ENCODE results near the gene AKT1S1. TPM values are rescaled to one million over a fixed set of nuclear protein-coding genes. Genes with fewer than 3 reads are reported as not detected.

AKT1S1 gene
- total RNA-seq, 1 experiment from 2014 or later, result 64.6 TPM

- Mint-ChIP-seq H3K9me3 (ENCODE audit: unreplicated experiment) (no peaks in the 10 kb centered on the region), H3K4me1 (ENCODE audit: low read depth, unreplicated experiment) (no peaks in the 10 kb centered on the region), H3K36me3 (ENCODE audit: insufficient read depth, unreplicated experiment) (peaks cover 96% of the 10 kb centered on the region), H3K27ac (ENCODE audit: unreplicated experiment) (peak overlapping the region; percentile 79), H3K27me3 (ENCODE audit: insufficient read depth, unreplicated experiment) (no peaks in the 10 kb centered on the region), H3K4me3 (ENCODE audit: unreplicated experiment) (no peak overlapping the region)
- BruUV-seq (replicated peaks), result no TSS peak
- CTCF ChIA-PET, result no interaction called here
- no peak for DNase-seq
- intact Hi-C loops (cut with micrococcal nuclease; ENCODE audit: unreplicated experiment), result no loop called here
- Histone ChIP-seq H3K4me3 (ENCODE audit: low read depth, low read length) (no peak overlapping the region), H3K27me3 (replicated peaks; ENCODE audit: control insufficient read depth, insufficient read depth, low read length) (no peaks in the 10 kb centered on the region), H3K4me1 (no peaks in the 10 kb centered on the region), H3K9me3 (no peaks in the 10 kb centered on the region), H3K36me3 (ENCODE audit: control insufficient read depth, insufficient read depth, low read length) (peaks cover 8% of the 10 kb centered on the region)
- no peak for TF ChIP-seq CTCF (IDR thresholded peaks at IDR 0.05; ENCODE audit: insufficient read depth in 1 of 2, low read depth in 1 of 2, low read length in 1 of 2, severe bottlenecking in 1 of 2, unreplicated experiment in 1 of 2)
- POLR2A ChIA-PET, result no interaction called here
Observed at GRCh38 chr19:49921871-49922795, 45.0 kb upstream of the AKT1S1 start.

- ChIA-PET CTCF (no interaction called here), POLR2A (no interaction called here)
- Histone ChIP-seq H3K4me3 (ENCODE audit: low read depth, low read length) (no peak overlapping the region), H3K9me3 (no peaks in the 10 kb centered on the region), H3K27me3 (replicated peaks; ENCODE audit: control insufficient read depth, insufficient read depth, low read length) (no peaks in the 10 kb centered on the region), H3K36me3 (ENCODE audit: control insufficient read depth, insufficient read depth, low read length) (peaks cover 10% of the 10 kb centered on the region), H3K4me1 (no peaks in the 10 kb centered on the region)
- TF ChIP-seq CTCF (IDR thresholded peaks at IDR 0.05; ENCODE audit: insufficient read depth in 1 of 2, low read depth in 1 of 2, low read length in 1 of 2, severe bottlenecking in 1 of 2, unreplicated experiment in 1 of 2), result no peak
- Mint-ChIP-seq H3K27me3 (ENCODE audit: insufficient read depth, unreplicated experiment) (no peaks in the 10 kb centered on the region), H3K36me3 (ENCODE audit: insufficient read depth, unreplicated experiment) (peaks cover 96% of the 10 kb centered on the region), H3K27ac (ENCODE audit: unreplicated experiment) (peak overlapping the region; percentile 79), H3K4me3 (ENCODE audit: unreplicated experiment) (no peak overlapping the region), H3K9me3 (ENCODE audit: unreplicated experiment) (no peaks in the 10 kb centered on the region), H3K4me1 (ENCODE audit: low read depth, unreplicated experiment) (no peaks in the 10 kb centered on the region)
- intact Hi-C loops (cut with micrococcal nuclease; ENCODE audit: unreplicated experiment), result no loop called here
- BruUV-seq (replicated peaks), result no TSS peak
- no peak for DNase-seq
Observed at GRCh38 chr19:49920624-49921363, 43.6 kb upstream of the AKT1S1 start.

GRCh38 chr19:49918089-49918488, 40.9 kb upstream of the AKT1S1 start:
- H3K9me3 ChIP-seq, result 0 out of 2 replicates have a peak, but pooled peaks cover 3% of the 10 kb centered on the region
- Mint-ChIP-seq H3K4me1 (ENCODE audit: low read depth, unreplicated experiment) (peaks cover 20% of the 10 kb centered on the region), H3K27me3 (ENCODE audit: insufficient read depth, unreplicated experiment) (no peaks in the 10 kb centered on the region), H3K9me3 (ENCODE audit: unreplicated experiment) (no peaks in the 10 kb centered on the region), H3K4me3 (ENCODE audit: unreplicated experiment) (no peak overlapping the region), H3K27ac (ENCODE audit: unreplicated experiment) (no peak overlapping the region), H3K36me3 (ENCODE audit: insufficient read depth, unreplicated experiment) (peaks cover 96% of the 10 kb centered on the region)
- H3K36me3 ChIP-seq (ENCODE audit: control insufficient read depth, insufficient read depth, low read length), result peaks cover 12% of the 10 kb centered on the region
- ChIA-PET CTCF (no interaction called here), POLR2A (no interaction called here)
- no peak for DNase-seq
- no peak for TF ChIP-seq CTCF (IDR thresholded peaks at IDR 0.05; ENCODE audit: insufficient read depth in 1 of 2, low read depth in 1 of 2, low read length in 1 of 2, severe bottlenecking in 1 of 2, unreplicated experiment in 1 of 2)
- peaks cover 12% of the 10 kb centered on the region for H3K4me1 ChIP-seq
- intact Hi-C loops (cut with micrococcal nuclease; ENCODE audit: unreplicated experiment), result no loop called here
- no peak overlapping the region for H3K4me3 ChIP-seq (ENCODE audit: low read depth, low read length)
- no TSS peak for BruUV-seq (replicated peaks)
- no peaks in the 10 kb centered on the region for H3K27me3 ChIP-seq (replicated peaks; ENCODE audit: control insufficient read depth, insufficient read depth, low read length)
